ENCODE data around the gene KANK4.

Gene KANK4

DNA sequence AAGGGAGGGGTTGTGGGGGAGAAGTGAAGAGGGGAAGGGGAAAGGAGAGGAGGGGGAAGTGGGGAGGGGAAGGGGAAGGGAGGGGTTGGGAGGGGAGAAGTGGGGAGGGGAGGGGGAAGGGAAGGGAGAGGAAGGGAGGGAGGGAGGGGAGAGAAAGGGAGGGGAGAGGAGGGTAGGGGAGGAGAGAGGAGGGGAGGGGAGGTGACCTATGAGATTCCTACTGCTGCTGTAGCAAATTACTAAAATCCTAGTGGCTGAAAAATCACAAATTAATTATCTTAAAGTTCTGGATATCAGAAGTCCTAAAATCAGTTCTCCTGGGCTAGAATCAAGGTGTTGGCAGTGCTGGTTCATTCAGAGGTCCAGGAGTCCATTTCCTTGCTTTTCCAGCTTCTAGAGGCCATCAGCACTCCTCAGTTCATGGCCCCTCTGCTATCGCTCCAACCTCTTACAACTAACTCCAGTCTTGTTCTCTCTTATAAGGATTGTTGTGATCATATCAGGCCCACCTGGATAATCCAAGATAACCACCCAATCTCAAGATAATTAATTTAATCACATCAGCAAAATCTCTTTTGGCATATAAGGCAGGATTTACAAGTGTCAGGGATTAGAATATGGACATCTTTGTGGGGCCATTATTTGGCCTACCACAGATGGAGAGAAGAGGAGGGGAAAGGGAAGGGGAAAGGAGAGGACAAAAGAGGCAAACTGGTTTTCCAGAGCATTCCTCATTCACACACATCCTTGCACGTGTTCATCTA lies 30.4 kb upstream of the KANK4 start:
- no peak overlapping the region for H3K9ac ChIP-seq (ENCODE audit: low read depth, low read length)
- H3K4me1 ChIP-seq (ENCODE audit: insufficient read depth, low read length) = no peaks in the 10 kb centered on the region
- H3K9me3 ChIP-seq (ENCODE audit: control insufficient read depth, insufficient read depth, low read length) = no peaks in the 10 kb centered on the region
- no peaks in the 10 kb centered on the region for H3K36me3 ChIP-seq (ENCODE audit: insufficient read depth, low read length)

DNA sequence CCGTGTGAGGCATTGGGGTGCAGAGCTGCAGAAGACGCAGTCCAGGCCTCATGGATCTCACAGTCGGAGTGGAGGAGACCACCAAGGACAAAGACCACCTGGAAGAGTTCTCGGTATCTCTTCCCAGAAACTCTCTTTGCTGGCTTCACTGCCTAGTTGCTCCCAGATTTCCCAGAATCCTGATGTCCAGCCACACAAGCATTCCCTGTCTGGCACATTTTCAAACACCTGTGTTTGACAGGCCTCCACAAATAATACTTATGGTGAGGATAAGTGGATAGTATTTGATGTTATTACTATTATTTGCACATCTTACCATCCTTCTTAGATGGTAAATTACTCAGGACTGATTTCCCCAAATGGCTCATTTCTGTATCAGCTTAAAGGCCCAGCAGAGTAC lies 27.7 kb upstream of the KANK4 start:
- Histone ChIP-seq H3K4me1 (ENCODE audit: insufficient read depth, low read length) (no peaks in the 10 kb centered on the region), H3K9me3 (ENCODE audit: control insufficient read depth, insufficient read depth, low read length) (no peaks in the 10 kb centered on the region), H3K36me3 (ENCODE audit: insufficient read depth, low read length) (no peaks in the 10 kb centered on the region), H3K9ac (ENCODE audit: low read depth, low read length) (no peak overlapping the region)

DNA sequence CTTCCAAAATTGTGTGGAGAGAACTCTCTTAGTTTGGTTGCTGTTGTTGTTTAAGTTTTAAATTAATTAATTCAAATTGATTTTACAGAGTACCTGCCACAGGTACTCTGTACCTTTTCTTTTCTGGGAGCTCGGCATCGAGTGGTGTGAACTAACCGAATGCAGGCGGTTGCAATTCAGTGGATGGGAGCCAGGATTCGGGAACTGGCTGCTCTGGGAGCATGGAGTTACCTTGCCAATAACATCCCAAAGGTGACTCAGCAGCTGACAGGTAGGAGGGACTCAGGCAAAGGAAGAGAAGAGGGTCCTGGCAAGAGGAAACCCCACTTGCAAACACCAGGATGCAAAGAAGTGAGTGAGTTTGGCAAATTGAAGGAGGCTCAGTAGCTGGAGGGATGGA lies 24.7 kb upstream of the KANK4 start:
- H3K4me1 ChIP-seq (ENCODE audit: insufficient read depth, low read length) = no peaks in the 10 kb centered on the region

DNA sequence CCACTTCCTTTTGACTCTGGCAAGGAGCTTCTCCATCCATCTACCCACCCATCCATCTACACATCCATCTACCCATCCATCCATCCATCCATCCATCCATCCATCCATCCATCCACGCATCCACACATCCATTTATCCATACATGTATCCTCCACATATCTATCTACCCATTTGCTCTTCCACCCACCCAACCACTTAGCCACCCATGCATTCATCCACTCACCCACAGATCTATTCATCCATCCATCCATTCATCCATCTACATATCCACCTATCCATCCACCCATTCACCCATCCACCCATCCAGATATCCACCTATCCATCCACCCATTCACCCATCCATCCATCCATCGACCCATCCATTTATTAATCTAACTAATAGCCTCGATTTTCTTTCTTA lies 23.0 kb upstream of the KANK4 start:
- Histone ChIP-seq H3K36me3 (ENCODE audit: insufficient read depth, low read length) (no peaks in the 10 kb centered on the region), H3K9me3 (ENCODE audit: control insufficient read depth, insufficient read depth, low read length) (no peaks in the 10 kb centered on the region), H3K4me1 (ENCODE audit: insufficient read depth, low read length) (peaks cover 8% of the 10 kb centered on the region), H3K9ac (ENCODE audit: low read depth, low read length) (no peak overlapping the region)

More for the DNA sequence above, 24.7 kb upstream of the KANK4 start:
- H3K9ac ChIP-seq (ENCODE audit: low read depth, low read length) = no peak overlapping the region
- H3K36me3 ChIP-seq (ENCODE audit: insufficient read depth, low read length) = no peaks in the 10 kb centered on the region
- H3K9me3 ChIP-seq (ENCODE audit: control insufficient read depth, insufficient read depth, low read length) = no peaks in the 10 kb centered on the region

DNA sequence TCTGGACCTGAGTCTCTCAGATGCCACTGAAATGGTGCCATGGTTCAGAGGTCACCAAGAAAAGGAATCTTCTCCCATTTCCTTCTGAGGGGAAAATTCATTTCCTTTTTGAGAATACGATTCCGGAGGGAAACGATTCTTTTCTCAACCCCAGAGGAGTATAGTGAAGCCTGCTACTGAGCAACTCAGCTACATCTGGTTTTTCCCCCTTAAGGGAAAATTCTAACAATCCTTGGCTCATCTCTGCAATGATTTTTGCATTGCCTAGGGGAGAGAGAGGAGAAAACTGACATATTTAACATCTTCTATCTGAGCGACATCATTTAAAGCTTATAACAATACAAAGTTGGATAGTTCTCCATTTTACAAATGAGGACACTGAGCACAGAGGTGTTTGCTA lies 22.4 kb upstream of the KANK4 start:
- Histone ChIP-seq H3K9me3 (ENCODE audit: control insufficient read depth, insufficient read depth, low read length) (no peaks in the 10 kb centered on the region), H3K9ac (ENCODE audit: low read depth, low read length) (no peak overlapping the region), H3K36me3 (ENCODE audit: insufficient read depth, low read length) (no peaks in the 10 kb centered on the region), H3K4me1 (ENCODE audit: insufficient read depth, low read length) (peaks cover 15% of the 10 kb centered on the region)

DNA sequence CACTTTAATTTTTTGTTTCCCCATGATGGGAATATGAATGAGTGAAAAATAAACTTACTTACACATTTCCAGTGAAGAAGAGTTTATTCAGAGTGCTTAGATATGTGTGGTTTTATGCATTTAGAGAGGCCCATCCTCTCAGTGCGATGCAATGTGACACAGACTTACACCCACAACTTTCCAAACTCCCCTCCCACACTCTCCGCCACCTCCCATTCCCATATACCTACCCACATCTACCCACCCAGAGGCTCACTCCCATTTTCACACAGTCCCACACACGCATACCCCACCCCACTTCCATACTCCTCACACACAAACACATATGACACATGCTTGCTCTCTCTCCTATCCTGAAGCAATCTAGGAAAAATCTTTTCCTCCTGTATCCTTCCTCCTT lies 21.9 kb upstream of the KANK4 start:
- Histone ChIP-seq H3K9me3 (ENCODE audit: control insufficient read depth, insufficient read depth, low read length) (no peaks in the 10 kb centered on the region), H3K4me1 (ENCODE audit: insufficient read depth, low read length) (peaks cover 15% of the 10 kb centered on the region), H3K36me3 (ENCODE audit: insufficient read depth, low read length) (no peaks in the 10 kb centered on the region), H3K9ac (ENCODE audit: low read depth, low read length) (no peak overlapping the region)

DNA sequence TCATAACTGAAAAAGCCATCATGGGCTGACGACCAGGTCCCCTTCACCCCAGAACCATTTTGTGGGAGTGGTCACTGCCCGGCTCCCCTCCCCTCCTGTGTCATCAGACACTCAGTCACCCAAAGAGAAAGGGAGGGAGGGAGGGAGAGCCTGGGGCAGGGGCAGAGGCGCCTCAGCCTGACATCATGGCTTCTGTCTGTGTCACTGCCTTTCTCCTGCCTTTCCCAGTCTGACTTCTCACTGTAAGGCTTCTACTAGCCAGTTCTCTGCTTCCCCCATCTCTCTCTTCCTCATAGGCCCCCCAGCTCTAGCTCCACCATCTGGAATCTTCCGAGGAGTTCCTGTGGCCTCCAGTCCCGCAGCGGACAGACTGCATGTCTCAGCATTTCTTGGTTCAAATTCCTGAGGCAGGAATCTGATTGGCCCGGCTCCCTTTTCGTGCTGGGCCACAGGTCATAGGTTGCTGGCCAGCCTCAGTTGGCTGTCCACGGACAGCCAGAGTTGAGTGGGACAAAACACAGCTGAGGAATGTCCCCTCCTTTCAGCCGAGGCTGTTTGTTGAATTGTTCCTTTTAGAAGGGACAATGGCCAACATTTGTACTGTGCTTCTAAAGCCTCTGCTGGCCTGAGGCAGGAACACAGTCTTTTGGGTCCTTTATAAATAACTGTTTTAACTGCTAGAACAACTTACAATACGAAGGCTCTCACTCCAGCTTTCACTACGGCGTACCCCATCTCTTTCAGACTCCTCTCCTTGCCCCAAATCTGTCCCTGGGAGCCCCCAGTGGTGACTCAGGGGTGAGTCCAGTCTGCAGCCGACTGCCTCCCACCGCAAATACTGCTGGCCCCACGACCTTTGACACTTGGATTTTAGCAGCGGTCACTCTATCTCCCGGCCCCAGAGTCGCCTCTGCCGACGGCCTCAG lies 18.7 kb upstream of the KANK4 start:
- no peaks in the 10 kb centered on the region for H3K9me3 ChIP-seq (ENCODE audit: control insufficient read depth, insufficient read depth, low read length)
- no peaks in the 10 kb centered on the region for H3K36me3 ChIP-seq (ENCODE audit: insufficient read depth, low read length)
- H3K9ac ChIP-seq (ENCODE audit: low read depth, low read length) = no peak overlapping the region; the same call in 1 of the 2 replicates
- H3K4me1 ChIP-seq (ENCODE audit: insufficient read depth, low read length) = peaks cover 15% of the 10 kb centered on the region

DNA sequence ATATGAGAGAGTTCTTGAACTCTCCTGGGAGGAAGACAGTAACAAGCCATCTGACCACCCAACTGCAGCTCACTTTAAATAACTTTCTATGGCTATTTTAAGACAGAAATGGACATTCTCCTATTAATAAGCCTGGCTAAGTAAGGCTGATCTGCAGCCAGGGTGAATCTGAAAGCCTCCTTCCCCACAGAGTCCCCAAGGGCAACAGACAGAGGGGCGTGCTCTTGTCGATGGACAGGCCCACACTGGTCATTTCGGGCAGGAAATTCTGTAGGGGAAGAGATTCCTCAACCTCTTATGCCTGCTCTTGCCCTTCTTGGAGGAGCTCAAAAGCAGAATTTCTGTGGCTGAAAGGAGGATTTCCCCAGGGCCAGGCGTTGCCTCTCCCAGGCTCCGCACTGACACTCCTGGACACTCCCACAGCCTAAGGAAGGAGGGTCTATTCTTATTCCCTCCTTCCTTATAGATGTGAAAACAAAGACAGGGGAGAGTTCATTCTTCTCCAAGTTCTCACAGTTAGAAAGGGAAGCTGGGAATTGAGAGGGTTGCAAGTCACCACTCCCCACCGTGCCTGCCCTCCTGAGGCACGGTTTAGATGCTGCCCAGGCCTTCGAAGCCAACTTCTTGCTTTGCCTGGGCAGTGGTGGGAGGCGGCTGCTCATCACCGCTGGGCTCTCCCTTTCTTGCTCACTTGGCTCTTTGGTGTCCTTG lies 17.9 kb upstream of the KANK4 start:
- Histone ChIP-seq H3K36me3 (ENCODE audit: insufficient read depth, low read length) (no peaks in the 10 kb centered on the region), H3K4me1 (ENCODE audit: insufficient read depth, low read length) (peaks cover 15% of the 10 kb centered on the region), H3K9ac (ENCODE audit: low read depth, low read length) (no peak overlapping the region), H3K9me3 (ENCODE audit: control insufficient read depth, insufficient read depth, low read length) (no peaks in the 10 kb centered on the region)

DNA sequence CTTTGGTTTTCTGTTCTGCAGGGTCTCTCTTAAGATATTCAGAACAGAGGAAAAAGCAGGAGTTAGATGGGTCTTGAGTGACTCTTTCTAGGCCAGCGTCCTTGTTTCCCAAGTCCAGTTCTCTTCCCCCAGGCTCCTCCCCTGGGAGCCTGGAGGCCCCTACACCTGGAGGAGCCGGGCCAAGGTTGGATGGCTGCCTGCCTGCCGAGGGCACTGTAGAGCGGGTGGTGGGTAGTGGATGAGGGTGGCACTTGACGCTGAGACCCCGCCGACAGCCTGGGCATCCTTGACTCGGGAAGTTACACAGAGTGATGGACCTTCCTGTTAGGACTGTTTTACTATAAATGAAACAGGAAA lies 17.4 kb upstream of the KANK4 start:
- Histone ChIP-seq H3K4me1 (ENCODE audit: insufficient read depth, low read length) (peaks cover 15% of the 10 kb centered on the region), H3K9me3 (ENCODE audit: control insufficient read depth, insufficient read depth, low read length) (no peaks in the 10 kb centered on the region)

DNA sequence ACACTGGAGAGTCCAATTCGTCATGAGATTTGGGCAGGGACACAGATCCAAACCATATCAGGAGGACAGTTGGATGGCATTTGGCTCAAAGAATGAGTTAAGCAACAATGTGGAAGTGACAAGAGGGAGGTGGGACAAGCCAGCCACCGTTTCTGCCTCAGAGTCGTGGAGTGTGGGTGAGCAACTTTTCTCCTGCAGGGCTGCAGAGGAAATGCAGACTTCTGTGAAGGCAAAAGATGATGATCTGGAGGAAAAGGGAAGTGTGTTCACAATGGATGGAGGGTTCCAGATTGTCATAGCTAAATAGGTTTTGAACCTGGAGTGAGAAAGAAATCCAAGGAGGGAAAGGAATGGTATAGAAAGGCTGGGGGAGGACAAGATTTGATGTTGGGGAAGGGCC lies 16.4 kb upstream of the KANK4 start:
- peaks cover 15% of the 10 kb centered on the region for H3K4me1 ChIP-seq (ENCODE audit: insufficient read depth, low read length)
- no peaks in the 10 kb centered on the region for H3K36me3 ChIP-seq (ENCODE audit: insufficient read depth, low read length)
- no peak overlapping the region for H3K9ac ChIP-seq (ENCODE audit: low read depth, low read length)
- H3K9me3 ChIP-seq (ENCODE audit: control insufficient read depth, insufficient read depth, low read length) = no peaks in the 10 kb centered on the region

More for the DNA sequence above, 17.4 kb upstream of the KANK4 start:
- no peak overlapping the region for H3K9ac ChIP-seq (ENCODE audit: low read depth, low read length)
- H3K36me3 ChIP-seq (ENCODE audit: insufficient read depth, low read length) = no peaks in the 10 kb centered on the region

DNA sequence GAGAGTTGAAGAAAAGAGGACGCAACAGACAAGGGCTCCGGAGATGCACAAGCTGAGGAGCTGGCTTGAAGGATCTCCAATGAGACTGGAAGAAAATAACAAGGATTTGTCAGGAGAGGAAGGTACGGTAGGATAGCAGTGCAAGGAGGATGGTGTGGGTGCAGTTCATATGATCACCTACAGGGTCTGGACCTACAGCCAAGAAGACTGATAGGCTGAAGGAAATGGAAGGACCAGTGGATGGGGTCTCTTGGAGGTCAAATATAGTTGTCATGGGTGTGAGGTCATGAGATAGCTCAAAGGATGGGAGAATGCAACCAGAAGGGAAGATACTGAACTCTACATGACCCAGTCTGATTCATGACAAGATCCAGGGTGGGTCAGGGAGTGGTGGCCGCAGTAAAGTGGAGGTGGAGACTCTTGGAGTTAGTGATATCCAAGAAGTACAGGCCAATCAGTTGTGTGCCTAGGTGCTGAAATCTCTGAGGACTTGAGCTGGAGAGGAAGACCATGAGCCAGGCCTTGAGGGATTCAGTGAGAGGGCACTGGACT lies 15.3 kb upstream of the KANK4 start:
- Histone ChIP-seq H3K4me1 (ENCODE audit: insufficient read depth, low read length) (peaks cover 15% of the 10 kb centered on the region), H3K9ac (ENCODE audit: low read depth, low read length) (no peak overlapping the region), H3K9me3 (ENCODE audit: control insufficient read depth, insufficient read depth, low read length) (no peaks in the 10 kb centered on the region), H3K36me3 (ENCODE audit: insufficient read depth, low read length) (no peaks in the 10 kb centered on the region)

DNA sequence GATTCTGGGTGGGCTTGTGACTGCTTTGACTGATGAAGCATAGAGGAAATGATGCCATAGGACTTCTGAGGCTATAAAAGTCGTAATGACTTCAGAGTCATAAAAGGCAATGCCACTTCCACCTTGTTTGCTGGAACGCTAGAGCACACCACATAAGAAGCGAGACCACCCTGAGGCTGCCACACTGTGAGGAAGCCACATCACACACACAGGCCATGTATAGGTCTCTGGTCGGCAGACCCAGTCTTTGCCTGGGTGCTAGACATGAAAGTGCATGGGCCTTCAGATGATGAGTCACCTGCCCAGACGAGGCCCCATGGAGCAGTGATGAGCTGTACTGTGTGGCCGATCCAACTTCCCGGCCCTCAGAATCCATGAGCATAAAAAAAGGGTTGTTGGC lies 14.2 kb upstream of the KANK4 start:
- Histone ChIP-seq H3K9me3 (ENCODE audit: control insufficient read depth, insufficient read depth, low read length) (no peaks in the 10 kb centered on the region), H3K4me1 (ENCODE audit: insufficient read depth, low read length) (peaks cover 15% of the 10 kb centered on the region), H3K9ac (ENCODE audit: low read depth, low read length) (no peak overlapping the region), H3K36me3 (ENCODE audit: insufficient read depth, low read length) (no peaks in the 10 kb centered on the region)

DNA sequence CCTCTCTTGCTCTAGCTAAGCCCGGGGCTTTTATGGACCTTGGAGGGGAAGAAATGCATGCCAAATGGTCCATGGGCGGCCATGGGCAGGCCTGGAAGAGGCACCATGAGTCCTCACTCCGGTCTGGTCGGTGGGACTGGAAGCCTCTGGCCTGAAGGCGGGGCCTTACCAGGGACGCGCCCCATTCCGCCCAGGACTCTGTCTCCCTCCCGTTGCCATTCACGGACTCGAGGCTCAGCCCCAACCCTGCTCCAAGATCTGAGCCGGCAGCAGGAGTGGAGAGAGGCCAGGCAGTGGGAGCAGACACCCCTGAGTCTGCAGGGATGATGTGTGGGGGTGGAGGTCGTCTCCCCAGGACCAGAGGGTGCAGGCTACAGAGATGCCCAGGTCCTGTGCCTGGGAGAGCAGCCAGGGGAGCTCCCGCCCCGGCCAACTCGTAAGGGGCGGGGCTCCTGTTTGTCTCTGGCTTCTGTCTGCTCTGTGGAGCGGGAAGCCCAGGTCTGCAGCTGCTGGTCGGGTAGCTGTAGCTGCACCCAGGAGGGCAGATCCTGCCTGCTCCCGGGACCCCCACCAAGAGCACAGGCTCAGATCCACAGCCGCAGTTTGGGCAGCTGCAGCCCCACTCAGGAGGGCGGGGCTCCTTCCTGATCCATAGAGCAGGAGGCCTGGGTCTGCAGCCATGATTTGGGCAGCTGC lies 8.3 kb upstream of the KANK4 start:
- Histone ChIP-seq H3K36me3 (ENCODE audit: insufficient read depth, low read length) (no peaks in the 10 kb centered on the region), H3K9ac (ENCODE audit: low read depth, low read length) (no peak overlapping the region), H3K4me1 (ENCODE audit: insufficient read depth, low read length) (peaks cover 4% of the 10 kb centered on the region; the same call in 1 of the 2 replicates), H3K9me3 (ENCODE audit: control insufficient read depth, insufficient read depth, low read length) (no peaks in the 10 kb centered on the region; the same call in 1 of the 2 replicates)

DNA sequence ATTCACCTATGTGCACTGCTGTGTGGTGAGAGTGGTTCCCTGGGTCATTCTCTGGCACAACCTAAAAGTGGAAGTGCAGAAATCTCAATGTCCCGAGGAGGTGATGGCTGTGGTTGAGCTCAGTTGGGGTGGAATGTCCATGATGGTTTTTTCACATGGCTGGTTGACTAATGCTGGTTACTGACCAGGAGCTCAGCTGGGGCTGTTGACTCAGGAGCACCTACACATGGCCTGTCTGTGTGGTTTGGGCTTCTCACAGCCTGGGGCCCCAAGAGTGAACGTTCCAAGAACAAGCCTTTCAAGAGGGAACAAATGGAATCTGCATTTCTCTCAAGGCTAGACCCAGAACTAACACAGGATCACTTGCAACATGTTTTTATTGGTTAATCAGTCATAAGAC lies 6.4 kb upstream of the KANK4 start:
- no peaks in the 10 kb centered on the region for H3K36me3 ChIP-seq (ENCODE audit: insufficient read depth, low read length)
- no peaks in the 10 kb centered on the region; the same call in 1 of the 2 replicates for H3K9me3 ChIP-seq (ENCODE audit: control insufficient read depth, insufficient read depth, low read length)
- no peak overlapping the region for H3K9ac ChIP-seq (ENCODE audit: low read depth, low read length)
- H3K4me1 ChIP-seq (ENCODE audit: insufficient read depth, low read length) = peaks cover 4% of the 10 kb centered on the region; the same call in 1 of the 2 replicates

Data from ES-I3 (cell line).